ENCODE results near the gene FAM120B.

FAM120B gene

DNA sequence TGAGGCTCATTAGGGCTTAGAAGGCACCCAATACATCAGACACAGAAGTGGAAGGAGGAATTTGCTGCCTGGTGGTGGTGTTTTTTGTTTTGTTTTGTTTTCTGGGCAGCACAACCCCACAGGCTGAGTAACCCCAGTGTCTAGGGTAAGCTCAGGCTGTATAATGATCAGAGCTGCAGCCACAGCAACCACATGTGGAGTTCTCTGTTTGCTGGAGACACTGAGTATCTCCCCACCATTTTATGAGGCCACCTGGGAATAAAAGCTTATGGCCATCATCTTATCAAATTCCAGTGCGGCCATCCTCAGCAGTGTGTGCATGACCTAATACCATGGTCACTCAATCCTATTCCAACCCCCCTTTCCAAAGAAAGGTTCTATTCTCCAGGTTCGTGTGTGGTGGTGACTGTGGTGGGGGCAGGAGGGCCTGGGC is 12.2 kb upstream of the FAM120B start:
- no peak overlapping the region for H3K4me2 ChIP-seq (ENCODE audit: low read length)
- H3K9me3 ChIP-seq (ENCODE audit: low read length), result no peaks in the 10 kb centered on the region
- H4K20me1 ChIP-seq (ENCODE audit: insufficient read depth, low read length), result no peaks in the 10 kb centered on the region
- peaks cover 13% of the 10 kb centered on the region for H3K27me3 ChIP-seq (ENCODE audit: insufficient read depth, low read length)
- no peak for TF ChIP-seq EZH2 (IDR thresholded peaks at IDR 0.05; ENCODE audit: borderline replicate concordance, low read length)
- TF ChIP-seq, protein P1, sequence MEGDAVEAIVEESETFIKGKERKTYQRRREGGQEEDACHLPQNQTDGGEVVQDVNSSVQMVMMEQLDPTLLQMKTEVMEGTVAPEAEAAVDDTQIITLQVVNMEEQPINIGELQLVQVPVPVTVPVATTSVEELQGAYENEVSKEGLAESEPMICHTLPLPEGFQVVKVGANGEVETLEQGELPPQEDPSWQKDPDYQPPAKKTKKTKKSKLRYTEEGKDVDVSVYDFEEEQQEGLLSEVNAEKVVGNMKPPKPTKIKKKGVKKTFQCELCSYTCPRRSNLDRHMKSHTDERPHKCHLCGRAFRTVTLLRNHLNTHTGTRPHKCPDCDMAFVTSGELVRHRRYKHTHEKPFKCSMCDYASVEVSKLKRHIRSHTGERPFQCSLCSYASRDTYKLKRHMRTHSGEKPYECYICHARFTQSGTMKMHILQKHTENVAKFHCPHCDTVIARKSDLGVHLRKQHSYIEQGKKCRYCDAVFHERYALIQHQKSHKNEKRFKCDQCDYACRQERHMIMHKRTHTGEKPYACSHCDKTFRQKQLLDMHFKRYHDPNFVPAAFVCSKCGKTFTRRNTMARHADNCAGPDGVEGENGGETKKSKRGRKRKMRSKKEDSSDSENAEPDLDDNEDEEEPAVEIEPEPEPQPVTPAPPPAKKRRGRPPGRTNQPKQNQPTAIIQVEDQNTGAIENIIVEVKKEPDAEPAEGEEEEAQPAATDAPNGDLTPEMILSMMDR (IDR thresholded peaks at IDR 0.05; ENCODE audit: low read length), result no peak
- no peaks in the 10 kb centered on the region for H3K9me2 ChIP-seq (ENCODE audit: low read depth, low read length)
- 0 out of 2 replicates have a peak, but pooled peaks cover 6% of the 10 kb centered on the region for H3F3A ChIP-seq (ENCODE audit: insufficient read depth, low read length)
- H3K36me3 ChIP-seq (ENCODE audit: insufficient read depth, low read length), result no peaks in the 10 kb centered on the region
- no peak overlapping the region for H3K4me3 ChIP-seq (ENCODE audit: low read depth, low read length, poor library complexity, severe bottlenecking)
- H3K27ac ChIP-seq (ENCODE audit: low read depth, low read length, poor library complexity, severe bottlenecking), result no peak overlapping the region
- no peaks in the 10 kb centered on the region for H3K79me2 ChIP-seq (ENCODE audit: insufficient read depth, low read length)
- H3K4me1 ChIP-seq (ENCODE audit: insufficient read depth, low read length, severe bottlenecking), result peaks cover 42% of the 10 kb centered on the region
- no peak overlapping the region for H3K9ac ChIP-seq (ENCODE audit: low read length)
- H2AFZ ChIP-seq (ENCODE audit: low read length), result no peak overlapping the region

DNA sequence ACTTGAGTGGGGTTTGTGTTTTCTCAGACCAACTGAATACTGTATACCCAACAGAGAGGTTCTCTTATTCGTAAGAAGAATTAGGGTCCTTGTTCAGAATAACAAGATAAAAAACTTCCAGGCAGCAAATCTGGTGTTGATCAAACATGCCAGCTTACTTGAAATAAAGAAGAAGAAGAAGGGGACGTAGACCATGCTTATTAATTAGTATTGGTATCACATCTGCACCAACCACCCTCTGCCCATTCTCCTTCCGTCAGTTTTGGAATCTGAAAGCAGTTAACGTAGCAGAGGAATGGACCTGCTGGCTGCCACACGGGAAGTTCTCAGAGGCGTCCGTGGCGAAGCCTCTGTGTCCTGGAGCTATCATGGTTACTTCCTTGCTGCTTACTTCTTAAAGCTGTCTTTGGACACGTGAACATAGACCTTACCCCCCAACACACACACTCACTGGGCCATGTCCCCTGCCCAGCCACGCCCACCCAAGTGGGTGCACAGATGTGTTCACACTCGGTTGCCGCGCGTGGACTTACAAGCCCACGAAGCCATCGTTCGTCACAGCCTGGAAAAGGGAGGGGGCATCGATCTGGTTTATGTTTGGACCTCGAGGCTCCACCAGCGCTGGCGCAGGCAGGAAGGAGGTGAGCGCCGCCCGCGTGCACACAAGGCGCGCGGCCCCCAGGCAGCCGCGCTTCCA is 11.6 kb upstream of the FAM120B start:
- H3K9me2 ChIP-seq (ENCODE audit: low read depth, low read length), result no peaks in the 10 kb centered on the region
- no peaks in the 10 kb centered on the region for H3K36me3 ChIP-seq (ENCODE audit: insufficient read depth, low read length)
- peak overlapping the region; percentile 52; the same call in 1 of the 2 replicates for H2AFZ ChIP-seq (ENCODE audit: low read length)
- H3K27me3 ChIP-seq (ENCODE audit: insufficient read depth, low read length), result peaks cover 13% of the 10 kb centered on the region
- H3F3A ChIP-seq (ENCODE audit: insufficient read depth, low read length), result 0 out of 2 replicates have a peak, but pooled peaks cover 6% of the 10 kb centered on the region
- H3K79me2 ChIP-seq (ENCODE audit: insufficient read depth, low read length), result no peaks in the 10 kb centered on the region
- H4K20me1 ChIP-seq (ENCODE audit: insufficient read depth, low read length), result no peaks in the 10 kb centered on the region
- peak overlapping the region; percentile 75 for H3K4me2 ChIP-seq (ENCODE audit: low read length)
- H3K9me3 ChIP-seq (ENCODE audit: low read length), result no peaks in the 10 kb centered on the region
- no peak for TF ChIP-seq EZH2 (IDR thresholded peaks at IDR 0.05; ENCODE audit: borderline replicate concordance, low read length)
- TF ChIP-seq, protein P1 (IDR thresholded peaks at IDR 0.05; ENCODE audit: low read length), result no peak
- no peak overlapping the region for H3K27ac ChIP-seq (ENCODE audit: low read depth, low read length, poor library complexity, severe bottlenecking)
- peaks cover 36% of the 10 kb centered on the region for H3K4me1 ChIP-seq (ENCODE audit: insufficient read depth, low read length, severe bottlenecking)
- H3K9ac ChIP-seq (ENCODE audit: low read length), result peak overlapping the region; percentile 44; the same call in 1 of the 2 replicates
- H3K4me3 ChIP-seq (ENCODE audit: low read depth, low read length, poor library complexity, severe bottlenecking), result peak overlapping the region; percentile 62

DNA sequence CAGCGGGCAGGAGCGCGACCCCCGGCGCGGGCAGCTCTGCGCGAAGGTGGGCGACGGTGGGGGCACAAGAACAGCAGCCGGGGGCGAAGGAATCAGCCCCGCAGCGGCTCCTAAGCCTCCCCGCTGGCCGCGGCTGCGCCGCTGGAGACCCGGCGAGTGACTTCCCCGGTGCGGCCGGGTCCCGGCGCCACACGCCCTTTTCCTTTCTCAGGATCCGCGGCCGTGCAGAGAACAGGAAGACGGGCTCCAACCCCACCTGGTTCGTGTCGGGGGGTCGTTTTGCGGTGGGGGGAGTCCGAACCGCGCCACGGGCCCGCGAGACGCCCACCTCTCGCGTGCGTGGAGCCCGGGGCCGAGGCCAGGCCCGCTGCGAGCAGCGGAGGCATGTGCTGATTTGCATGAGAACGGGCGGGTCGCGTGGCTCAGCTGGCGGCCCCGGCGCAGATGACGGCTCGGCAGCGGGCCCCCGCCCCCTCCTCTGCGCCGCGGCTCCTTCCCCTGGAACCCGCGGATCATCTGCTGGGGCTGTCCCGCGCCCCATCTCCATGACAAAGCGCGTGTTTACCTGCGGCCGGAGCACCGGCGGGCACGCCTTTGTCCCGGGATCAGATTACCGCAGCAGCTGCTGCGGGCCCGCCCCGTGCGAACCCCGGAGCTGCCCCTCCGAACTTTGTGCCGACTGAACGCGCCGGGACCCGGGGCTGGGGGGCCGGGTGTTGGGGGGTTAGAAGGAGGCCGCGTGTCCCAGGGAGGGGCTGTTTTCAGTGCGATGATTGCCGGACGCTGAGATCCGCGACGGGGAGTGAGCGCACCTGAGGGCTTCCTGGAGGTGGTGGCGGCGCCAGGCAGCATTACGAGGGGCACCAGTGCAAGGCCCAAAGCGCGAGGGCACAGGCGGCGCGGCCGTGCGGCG is 10.8 kb upstream of the FAM120B start:
- peaks cover 13% of the 10 kb centered on the region for H3K27me3 ChIP-seq (ENCODE audit: insufficient read depth, low read length)
- H3K4me1 ChIP-seq (ENCODE audit: insufficient read depth, low read length, severe bottlenecking), result peaks cover 28% of the 10 kb centered on the region
- peak overlapping the region; percentile 62 for H3K4me3 ChIP-seq (ENCODE audit: low read depth, low read length, poor library complexity, severe bottlenecking)
- peak overlapping the region; percentile 75 for H3K4me2 ChIP-seq (ENCODE audit: low read length)
- no peak for TF ChIP-seq EZH2 (IDR thresholded peaks at IDR 0.05; ENCODE audit: borderline replicate concordance, low read length)
- TF ChIP-seq, protein P1 (IDR thresholded peaks at IDR 0.05; ENCODE audit: low read length), result no peak
- no peaks in the 10 kb centered on the region for H3K9me3 ChIP-seq (ENCODE audit: low read length)
- no peaks in the 10 kb centered on the region for H3K79me2 ChIP-seq (ENCODE audit: insufficient read depth, low read length)
- H3K36me3 ChIP-seq (ENCODE audit: insufficient read depth, low read length), result no peaks in the 10 kb centered on the region; the same call in 1 of the 2 replicates
- H3K9me2 ChIP-seq (ENCODE audit: low read depth, low read length), result no peaks in the 10 kb centered on the region
- peak overlapping the region; percentile 52; the same call in 1 of the 2 replicates for H2AFZ ChIP-seq (ENCODE audit: low read length)
- no peaks in the 10 kb centered on the region for H4K20me1 ChIP-seq (ENCODE audit: insufficient read depth, low read length)
- H3F3A ChIP-seq (ENCODE audit: insufficient read depth, low read length), result 0 out of 2 replicates have a peak, but pooled peaks cover 6% of the 10 kb centered on the region
- H3K27ac ChIP-seq (ENCODE audit: low read depth, low read length, poor library complexity, severe bottlenecking), result no peak overlapping the region
- H3K9ac ChIP-seq (ENCODE audit: low read length), result peak overlapping the region; percentile 44; the same call in 1 of the 2 replicates
